ENCODE results near the gene ALDH3A1. TPM values are rescaled to one million over a fixed set of nuclear protein-coding genes. Genes with fewer than 3 reads are reported as not detected.

The ALDH3A1 gene
- total and polyA plus RNA-seq, 2 of the 4 experiments (the other 2 are of a cell fraction), result not detected

GRCh38 chr17:19741832-19742457 is 6.2 kb downstream of the ALDH3A1 start (continued):
- no peak for TF ChIP-seq CHD1 (IDR thresholded peaks at IDR 0.05; ENCODE audit: low read depth, low read length)
- TF ChIP-seq FOS (IDR thresholded peaks at IDR 0.05; ENCODE audit: low read depth, low read length), result no peak
- TF ChIP-seq RFX5 (IDR thresholded peaks at IDR 0.05; ENCODE audit: low read depth, low read length), result no peak

- Histone ChIP-seq H3K23ac (ENCODE audit: low read depth, low read length) (no peak overlapping the region), H3K9me3 (ENCODE audit: control insufficient read depth, insufficient read depth, low read length) (no peaks in the 10 kb centered on the region), H2AK9ac (replicated peaks; ENCODE audit: low read depth, low read length, poor library complexity) (no peak overlapping the region), H3K4me1 (ENCODE audit: control insufficient read depth, insufficient read depth, low read length) (no peaks in the 10 kb centered on the region), H3K27me3 (ENCODE audit: control insufficient read depth, insufficient read depth, low read length) (peaks cover 25% of the 10 kb centered on the region), H3K79me1 (ENCODE audit: low read depth in 1 of 2, low read length in 2 of 2) (no peaks in the 10 kb centered on the region), H3K36me3 (ENCODE audit: control insufficient read depth, insufficient read depth, low read length) (no peaks in the 10 kb centered on the region), H3K9ac (ENCODE audit: low read depth, low read length) (no peak overlapping the region), H3K14ac (replicated peaks; ENCODE audit: low read depth, low read length) (no peak overlapping the region), H2BK120ac (ENCODE audit: low read depth, low read length) (no peak overlapping the region), H2AK5ac (ENCODE audit: low read depth, low read length) (no peak overlapping the region), H3K4me2 (ENCODE audit: low read depth, low read length) (no peak overlapping the region), H3K9me1 (ENCODE audit: insufficient read depth, low read length) (no peaks in the 10 kb centered on the region), H2BK15ac (ENCODE audit: low read depth, low read length) (no peak overlapping the region), H3K56ac (ENCODE audit: extremely low read depth, insufficient read depth, low read length) (no peak overlapping the region), H3K4ac (ENCODE audit: low read depth, low read length) (no peak overlapping the region), H2AFZ (replicated peaks; ENCODE audit: low read length, poor library complexity) (no peak overlapping the region), H3K18ac (ENCODE audit: low read depth, low read length) (no peak overlapping the region), H3K4me3 (ENCODE audit: insufficient read depth, low read depth, low read length) (no peak overlapping the region), H4K20me1 (ENCODE audit: insufficient read depth, low read length) (no peaks in the 10 kb centered on the region), H2BK5ac (ENCODE audit: low read depth, low read length, poor library complexity, severe bottlenecking) (no peak overlapping the region), H2BK20ac (ENCODE audit: low read depth, low read length) (no peak overlapping the region), H4K8ac (ENCODE audit: low read depth in 2 of 2, low read length in 2 of 2) (no peak overlapping the region), H4K5ac (ENCODE audit: low read depth, low read length) (no peak overlapping the region), H4K91ac (ENCODE audit: insufficient read depth, low read depth, low read length) (no peak overlapping the region), H3K27ac (ENCODE audit: insufficient read depth, low read length) (no peak overlapping the region)
- 44% methylated on average over 2 of the region's 7 CpGs; no CpG with 5 or more reads in 1 of the 2 experiments for WGBS, 2 experiments (ENCODE audit: extremely low coverage in 2 of 2, insufficient read length in 1 of 2)
- TF ChIP-seq FOS (IDR thresholded peaks at IDR 0.05; ENCODE audit: low read depth, low read length), result no peak
- in situ Hi-C loops (cut with MboI; ENCODE audit: low sequenced_read_pairs), result no loop called here
- ATAC-seq (ENCODE audit: low read depth) (no peak), DNase-seq (no peak)
- dilution Hi-C loops (cut with HindIII; ENCODE audit: low sequenced_read_pairs, unreplicated experiment), result no loop called here
- ChIA-PET CTCF (no interaction called here), POLR2A (ENCODE audit: unreplicated experiment) (no interaction called here)
- no TSS peak for BruUV-seq (replicated peaks)
- intact Hi-C loops (cut with micrococcal nuclease), result no loop called here
Measured at GRCh38 chr17:19740933-19741332, 7.2 kb downstream of the ALDH3A1 start.
